Tibial artery (tissue), 4 donors: ENCODE data around the gene EGFLAM.

Experiments
- DNase-seq, 2 donors: peaks; one replicate each; pipeline ENCODE4 v3.0.0-alpha.2; 2019
- H3K27ac ChIP-seq, 2 donors: fragments of 200-600 bp; sonication (generic) in 1 of 2; 1 replicate in 1 of 2; 2 replicates in 1 of 2; pipeline ENCODE4 v1.5.1; 2018 to 2019; ENCODE audit warnings: mild to moderate bottlenecking in 1 of 2
- H3K27me3 ChIP-seq, 2 donors: fragments of 200-600 bp; sonication (generic) in 1 of 2; one replicate each; pipeline versions ENCODE4 v1.5.1 to v1.6.0; 2016 to 2019
- H3K36me3 ChIP-seq, 3 donors: fragments of 200-600 bp; sonication (generic) in 2 of 3; one replicate each; pipeline ENCODE4 v1.5.1; 2016 to 2019; ENCODE audit warnings: mild to moderate bottlenecking in 2 of 3
- H3K4me1 ChIP-seq, 4 donors: fragments of 200-600 bp; sonication (generic) in 2 of 4; 1 replicate in 3 of 4; 2 replicates in 1 of 4; pipeline ENCODE4 v1.5.1; 2016 to 2019
- H3K4me3 ChIP-seq, 2 donors: fragments of 200-600 bp; sonication (generic) in 1 of 2; 1 replicate in 1 of 2; 2 replicates in 1 of 2; pipeline ENCODE4 v1.5.1; 2018 to 2019; ENCODE audit warnings: mild to moderate bottlenecking in 2 of 2
- H3K9me3 ChIP-seq, 3 donors: fragments of 200-600 bp; sonication (generic) in 1 of 3; one replicate each; pipeline ENCODE4 v1.5.1; 2016 to 2019
- CTCF ChIP-seq, 2 experiments: fragments of 200-600 bp in 1 of 2; fragments of 450-650 bp in 1 of 2; IDR thresholded peaks; one replicate each; pipeline ENCODE4 v1.5.1; 2017 to 2019; ENCODE audit warnings: antibody characterized with exemption in 2 of 2, mild to moderate bottlenecking in 1 of 2, moderate library complexity in 1 of 2
- intact Hi-C: fragments of 100-400 bp; cut with DNase I; formaldehyde crosslinking; loops from one replicate; pipeline ENCODE4 v1.15.0; 2023; ENCODE audit warnings: low total_unique reads

EGFLAM gene

DNA sequence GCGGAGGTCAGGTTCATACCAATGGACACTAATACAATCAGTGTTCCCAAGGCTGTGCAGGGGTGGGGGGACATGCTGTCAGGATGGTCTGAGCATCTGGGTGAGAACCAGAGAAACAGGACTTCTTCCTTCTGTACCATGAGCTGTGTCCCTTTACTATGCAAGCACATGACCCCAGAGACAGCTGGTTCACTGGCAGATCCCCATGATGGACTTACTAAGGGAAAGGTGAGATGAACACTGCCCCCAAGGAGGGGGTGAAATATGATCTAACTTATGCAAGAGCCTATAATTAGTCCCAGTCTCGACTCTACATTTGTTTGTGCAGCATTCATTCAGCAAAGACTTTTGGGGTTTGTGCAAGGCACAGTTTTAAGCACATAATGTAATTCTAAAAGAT lies 206.7 kb downstream of the EGFLAM start:
- H3K27ac ChIP-seq = peak overlapping the region; percentile 78 to 91

GRCh38 chr5:38465702-38466423 lies 207.5 kb downstream of the EGFLAM start:
- Histone ChIP-seq H3K36me3 (no peaks in the 10 kb centered on the region), H3K4me3 (no peak overlapping the region), H3K9me3 (no peaks in the 10 kb centered on the region), H3K4me1 (peaks cover 21 to 76% (median 68%) of the 10 kb centered on the region in 4 donors), H3K27ac (peak overlapping the region; percentile 78 to 91), H3K27me3 (no peaks in the 10 kb centered on the region)
- no peak for TF ChIP-seq CTCF (IDR thresholded peaks at IDR 0.05)
- intact Hi-C loops = loop anchor here (2.0 kb wide), 1 partner anchor 83 kb away; no protein-coding TSS in a partner anchor
- no peak for DNase-seq

More for the DNA sequence above, 206.7 kb downstream of the EGFLAM start:
- TF ChIP-seq CTCF (IDR thresholded peaks at IDR 0.05) = no peak
- Histone ChIP-seq H3K36me3 (no peaks in the 10 kb centered on the region), H3K27me3 (no peaks in the 10 kb centered on the region), H3K4me3 (no peak overlapping the region), H3K4me1 (peaks cover 21 to 75% (median 66%) of the 10 kb centered on the region in 4 donors), H3K9me3 (no peaks in the 10 kb centered on the region)
- no peak for DNase-seq
- intact Hi-C loops = no loop called here

- Histone ChIP-seq H3K9me3 (no peaks in the 10 kb centered on the region), H3K27ac (peak overlapping the region; percentile 78 to 91), H3K36me3 (no peaks in the 10 kb centered on the region), H3K27me3 (no peaks in the 10 kb centered on the region), H3K4me3 (peak overlapping the region; percentile 14 to 19), H3K4me1 (peaks cover 21 to 76% (median 68%) of the 10 kb centered on the region in 4 donors)
- DNase-seq = peak; percentile 86 to 99
- no peak for TF ChIP-seq CTCF (IDR thresholded peaks at IDR 0.05)
- intact Hi-C loops = loop anchor here (2.0 kb wide), 1 partner anchor 82 kb away; no protein-coding TSS in a partner anchor
These were observed 208.2 kb downstream of the EGFLAM start for GRCh38 chr5:38466424-38467189.

GRCh38 chr5:38467353-38468040 lies 209.1 kb downstream of the EGFLAM start:
- DNase-seq = peak; percentile 76 to 96
- TF ChIP-seq CTCF (IDR thresholded peaks at IDR 0.05) = no peak
- no peaks in the 10 kb centered on the region for H3K9me3 ChIP-seq
- intact Hi-C loops = loop anchor here (2.0 kb wide), 1 partner anchor 81 kb away; no protein-coding TSS in a partner anchor
- H3K4me3 ChIP-seq = peak overlapping the region; percentile 14 to 19
- peak overlapping the region; percentile 78 to 91 for H3K27ac ChIP-seq
- peaks cover 21 to 74% (median 68%) of the 10 kb centered on the region in 4 donors for H3K4me1 ChIP-seq
- no peaks in the 10 kb centered on the region for H3K27me3 ChIP-seq
- H3K36me3 ChIP-seq = no peaks in the 10 kb centered on the region

DNA sequence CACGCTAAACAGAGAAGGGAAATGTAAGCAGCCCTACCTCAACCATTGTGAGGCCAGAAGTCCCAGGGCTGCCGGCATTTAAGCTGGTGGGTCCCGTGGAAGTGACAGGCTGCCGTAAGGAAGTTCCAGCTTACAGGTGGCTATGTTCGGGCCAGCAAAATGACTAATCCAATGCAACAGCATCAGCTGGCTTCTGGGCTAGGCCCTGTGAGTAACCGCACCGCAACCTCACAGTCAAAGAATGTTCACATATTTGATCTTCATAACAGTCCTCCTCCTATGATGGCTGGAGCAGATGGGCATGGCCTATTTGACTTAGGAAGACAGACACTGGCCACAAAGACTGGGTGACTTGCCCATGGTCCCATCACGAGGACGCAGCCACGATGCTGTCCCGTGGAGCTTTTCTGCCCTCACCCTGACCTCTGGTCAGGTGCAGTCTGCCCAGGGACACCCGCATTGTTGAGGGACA lies 209.9 kb downstream of the EGFLAM start:
- TF ChIP-seq CTCF (IDR thresholded peaks at IDR 0.05) = no peak
- Histone ChIP-seq H3K27me3 (no peaks in the 10 kb centered on the region), H3K36me3 (no peaks in the 10 kb centered on the region), H3K4me3 (peak overlapping the region; percentile 14 to 19), H3K4me1 (peaks cover 21 to 67% (median 65%) of the 10 kb centered on the region in 4 donors), H3K27ac (peak overlapping the region; percentile 78 to 91), H3K9me3 (no peaks in the 10 kb centered on the region)
- DNase-seq = peak; percentile 78 to 85
- intact Hi-C loops = no loop called here
